ENCODE measurements around the gene XPNPEP1.

- TF ChIP-seq, protein P1, sequence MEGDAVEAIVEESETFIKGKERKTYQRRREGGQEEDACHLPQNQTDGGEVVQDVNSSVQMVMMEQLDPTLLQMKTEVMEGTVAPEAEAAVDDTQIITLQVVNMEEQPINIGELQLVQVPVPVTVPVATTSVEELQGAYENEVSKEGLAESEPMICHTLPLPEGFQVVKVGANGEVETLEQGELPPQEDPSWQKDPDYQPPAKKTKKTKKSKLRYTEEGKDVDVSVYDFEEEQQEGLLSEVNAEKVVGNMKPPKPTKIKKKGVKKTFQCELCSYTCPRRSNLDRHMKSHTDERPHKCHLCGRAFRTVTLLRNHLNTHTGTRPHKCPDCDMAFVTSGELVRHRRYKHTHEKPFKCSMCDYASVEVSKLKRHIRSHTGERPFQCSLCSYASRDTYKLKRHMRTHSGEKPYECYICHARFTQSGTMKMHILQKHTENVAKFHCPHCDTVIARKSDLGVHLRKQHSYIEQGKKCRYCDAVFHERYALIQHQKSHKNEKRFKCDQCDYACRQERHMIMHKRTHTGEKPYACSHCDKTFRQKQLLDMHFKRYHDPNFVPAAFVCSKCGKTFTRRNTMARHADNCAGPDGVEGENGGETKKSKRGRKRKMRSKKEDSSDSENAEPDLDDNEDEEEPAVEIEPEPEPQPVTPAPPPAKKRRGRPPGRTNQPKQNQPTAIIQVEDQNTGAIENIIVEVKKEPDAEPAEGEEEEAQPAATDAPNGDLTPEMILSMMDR (IDR thresholded peaks at IDR 0.05), result no peak
- TF ChIP-seq POLR2A (IDR thresholded peaks at IDR 0.05), result no peak
These were observed 102.5 kb downstream of the XPNPEP1 start for GRCh38 chr10:109820620-109821405.
